HepG2 (cell line): Measurements from ENCODE around the gene SPNS3. TPM values are rescaled to one million over a fixed set of nuclear protein-coding genes. Genes with fewer than 3 reads are reported as not detected.

Source experiments
- FOXA1 ChIP-seq, 2 experiments: fragments of 450-650 bp in 1 of 2; sonication (generic) in 1 of 2; formaldehyde crosslinking in 1 of 2; IDR thresholded peaks; 2 replicates each; pipeline versions ENCODE4 v1.4.0 to v1.6.1; 2016 to 2020; ENCODE audit warnings: missing genetic modification reagents in 1 of 2
- NCOR1 ChIP-seq: fragments of 200-600 bp; sonication (generic); IDR thresholded peaks from 2 replicates; pipeline ENCODE4 v1.7.0; 2017; ENCODE audit warnings: antibody characterized with exemption, low read length, borderline replicate concordance
- NFIC ChIP-seq: IDR thresholded peaks from 2 replicates; pipeline ENCODE4 v1.6.1; 2012; ENCODE audit warnings: mild to moderate bottlenecking, low read length, inconsistent platforms
- TBX3 ChIP-seq: fragments of 450-650 bp; IDR thresholded peaks from 2 replicates; pipeline ENCODE4 v1.6.1; 2017; ENCODE audit warnings: antibody characterized with exemption, mild to moderate bottlenecking, inconsistent platforms, borderline replicate concordance
- ZC3H4 ChIP-seq: sonication (generic); formaldehyde crosslinking; IDR thresholded peaks from 2 replicates; pipeline ENCODE4 v1.4.0; 2020; ENCODE audit warnings: missing genetic modification reagents, borderline replicate concordance
- ZNF101 ChIP-seq: sonication (generic); formaldehyde crosslinking; IDR thresholded peaks from 2 replicates; pipeline ENCODE4 v1.4.0; 2020; ENCODE audit warnings: mild to moderate bottlenecking, low read depth, missing genetic modification reagents, borderline replicate concordance
- ZNF20 ChIP-seq: sonication (generic); formaldehyde crosslinking; IDR thresholded peaks from 2 replicates; pipeline ENCODE4 v1.4.0; 2020; ENCODE audit warnings: mild to moderate bottlenecking, moderate library complexity, missing genetic modification reagents
- ZNF292 ChIP-seq: sonication (generic); formaldehyde crosslinking; IDR thresholded peaks from 2 replicates; pipeline ENCODE4 v1.8.1; 2022; ENCODE audit warnings: mild to moderate bottlenecking, low read depth, missing genetic modification reagents, borderline replicate concordance
- polyA plus RNA-seq, 8 experiments: library from polyadenylated mRNA; depleted of rRNA in 3 of 8; stranded (reverse) in 7 of 8; unstranded in 1 of 8; fragments of >200 nt; fragmentation: Illumina TruSeq in 4 of 8; extraction: Trizol in 4 of 8; gene quantifications; 2 replicates each; pipeline versions ENCODE4 v1.2.1 to v1.2.3, GENCODE V29; 2011 to 2016; ENCODE audit warnings: low read depth in 4 of 8, missing spikeins in 1 of 8, mixed read lengths in 1 of 8; ENCODE audit not compliant: insufficient read depth in 1 of 8
- total RNA-seq, 5 experiments: library from RNA; depleted of rRNA; stranded (reverse); fragments of >200 nt; fragmentation: Illumina TruSeq; extraction: Trizol; gene quantifications; 2 replicates each; pipeline ENCODE4 v1.2.3, GENCODE V29; 2016; ENCODE audit warnings: low read depth in 1 of 5
- TF ChIP-seq, protein P1 (sequence below): sonication (generic); formaldehyde crosslinking; IDR thresholded peaks from 2 replicates; pipeline ENCODE4 v1.9.0; 2021; ENCODE audit warnings: mild to moderate bottlenecking, missing genetic modification reagents
- TF ChIP-seq, protein P2 (sequence below): fragments of 450-650 bp; IDR thresholded peaks from 2 replicates; pipeline ENCODE4 v1.6.1; 2016
- TF ChIP-seq, protein P3 (sequence below): sonication (generic); formaldehyde crosslinking; IDR thresholded peaks from 2 replicates; pipeline ENCODE4 v1.4.0; 2020; ENCODE audit warnings: missing genetic modification reagents, borderline replicate concordance
- TF ChIP-seq, protein P4 (sequence below): sonication (generic); formaldehyde crosslinking; IDR thresholded peaks from 2 replicates; pipeline ENCODE4 v1.4.0; 2020; ENCODE audit warnings: missing genetic modification reagents

The SPNS3 gene
- total and polyA plus RNA-seq, 2 of the 13 experiments (the other 11 are each of a cell fraction or from before 2014, with no cell fraction given) = not detected

DNA sequence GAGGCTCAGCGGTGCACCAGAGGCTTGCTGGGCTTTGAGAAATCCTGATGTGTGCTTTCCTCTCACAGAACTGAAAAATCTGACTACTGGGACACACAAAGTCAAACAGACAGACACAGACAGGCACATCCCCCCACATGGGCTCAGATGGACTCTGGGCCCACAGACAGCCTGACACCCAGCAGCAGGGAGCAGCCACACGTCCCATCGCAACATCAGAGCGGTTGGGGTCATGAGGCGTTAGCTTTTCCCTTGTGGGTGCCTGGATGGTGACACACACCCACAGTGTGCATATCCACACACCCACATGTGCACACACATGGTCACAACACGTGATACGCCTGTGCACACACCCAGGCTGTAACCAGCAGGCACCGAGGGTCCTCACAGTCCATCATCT lies 6.3 kb downstream of the SPNS3 start (continued):
- TF ChIP-seq TBX3 = peak; percentile 55; the same call in 1 of the 2 replicates
- TF ChIP-seq, protein P1, sequence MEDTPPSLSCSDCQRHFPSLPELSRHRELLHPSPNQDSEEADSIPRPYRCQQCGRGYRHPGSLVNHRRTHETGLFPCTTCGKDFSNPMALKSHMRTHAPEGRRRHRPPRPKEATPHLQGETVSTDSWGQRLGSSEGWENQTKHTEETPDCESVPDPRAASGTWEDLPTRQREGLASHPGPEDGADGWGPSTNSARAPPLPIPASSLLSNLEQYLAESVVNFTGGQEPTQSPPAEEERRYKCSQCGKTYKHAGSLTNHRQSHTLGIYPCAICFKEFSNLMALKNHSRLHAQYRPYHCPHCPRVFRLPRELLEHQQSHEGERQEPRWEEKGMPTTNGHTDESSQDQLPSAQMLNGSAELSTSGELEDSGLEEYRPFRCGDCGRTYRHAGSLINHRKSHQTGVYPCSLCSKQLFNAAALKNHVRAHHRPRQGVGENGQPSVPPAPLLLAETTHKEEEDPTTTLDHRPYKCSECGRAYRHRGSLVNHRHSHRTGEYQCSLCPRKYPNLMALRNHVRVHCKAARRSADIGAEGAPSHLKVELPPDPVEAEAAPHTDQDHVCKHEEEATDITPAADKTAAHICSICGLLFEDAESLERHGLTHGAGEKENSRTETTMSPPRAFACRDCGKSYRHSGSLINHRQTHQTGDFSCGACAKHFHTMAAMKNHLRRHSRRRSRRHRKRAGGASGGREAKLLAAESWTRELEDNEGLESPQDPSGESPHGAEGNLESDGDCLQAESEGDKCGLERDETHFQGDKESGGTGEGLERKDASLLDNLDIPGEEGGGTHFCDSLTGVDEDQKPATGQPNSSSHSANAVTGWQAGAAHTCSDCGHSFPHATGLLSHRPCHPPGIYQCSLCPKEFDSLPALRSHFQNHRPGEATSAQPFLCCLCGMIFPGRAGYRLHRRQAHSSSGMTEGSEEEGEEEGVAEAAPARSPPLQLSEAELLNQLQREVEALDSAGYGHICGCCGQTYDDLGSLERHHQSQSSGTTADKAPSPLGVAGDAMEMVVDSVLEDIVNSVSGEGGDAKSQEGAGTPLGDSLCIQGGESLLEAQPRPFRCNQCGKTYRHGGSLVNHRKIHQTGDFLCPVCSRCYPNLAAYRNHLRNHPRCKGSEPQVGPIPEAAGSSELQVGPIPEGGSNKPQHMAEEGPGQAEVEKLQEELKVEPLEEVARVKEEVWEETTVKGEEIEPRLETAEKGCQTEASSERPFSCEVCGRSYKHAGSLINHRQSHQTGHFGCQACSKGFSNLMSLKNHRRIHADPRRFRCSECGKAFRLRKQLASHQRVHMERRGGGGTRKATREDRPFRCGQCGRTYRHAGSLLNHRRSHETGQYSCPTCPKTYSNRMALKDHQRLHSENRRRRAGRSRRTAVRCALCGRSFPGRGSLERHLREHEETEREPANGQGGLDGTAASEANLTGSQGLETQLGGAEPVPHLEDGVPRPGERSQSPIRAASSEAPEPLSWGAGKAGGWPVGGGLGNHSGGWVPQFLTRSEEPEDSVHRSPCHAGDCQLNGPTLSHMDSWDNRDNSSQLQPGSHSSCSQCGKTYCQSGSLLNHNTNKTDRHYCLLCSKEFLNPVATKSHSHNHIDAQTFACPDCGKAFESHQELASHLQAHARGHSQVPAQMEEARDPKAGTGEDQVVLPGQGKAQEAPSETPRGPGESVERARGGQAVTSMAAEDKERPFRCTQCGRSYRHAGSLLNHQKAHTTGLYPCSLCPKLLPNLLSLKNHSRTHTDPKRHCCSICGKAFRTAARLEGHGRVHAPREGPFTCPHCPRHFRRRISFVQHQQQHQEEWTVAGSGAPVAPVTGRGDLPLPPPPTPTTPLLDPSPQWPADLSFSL = 0 out of 2 replicates have a peak, but pooled peaks have one; percentile 64
- no peak for TF ChIP-seq FOXA1 (IDR thresholded peaks at IDR 0.05)
- no peak for TF ChIP-seq FOXA1 (CRISPR knock-in tag; IDR thresholded peaks at IDR 0.05)
- TF ChIP-seq, protein P2, sequence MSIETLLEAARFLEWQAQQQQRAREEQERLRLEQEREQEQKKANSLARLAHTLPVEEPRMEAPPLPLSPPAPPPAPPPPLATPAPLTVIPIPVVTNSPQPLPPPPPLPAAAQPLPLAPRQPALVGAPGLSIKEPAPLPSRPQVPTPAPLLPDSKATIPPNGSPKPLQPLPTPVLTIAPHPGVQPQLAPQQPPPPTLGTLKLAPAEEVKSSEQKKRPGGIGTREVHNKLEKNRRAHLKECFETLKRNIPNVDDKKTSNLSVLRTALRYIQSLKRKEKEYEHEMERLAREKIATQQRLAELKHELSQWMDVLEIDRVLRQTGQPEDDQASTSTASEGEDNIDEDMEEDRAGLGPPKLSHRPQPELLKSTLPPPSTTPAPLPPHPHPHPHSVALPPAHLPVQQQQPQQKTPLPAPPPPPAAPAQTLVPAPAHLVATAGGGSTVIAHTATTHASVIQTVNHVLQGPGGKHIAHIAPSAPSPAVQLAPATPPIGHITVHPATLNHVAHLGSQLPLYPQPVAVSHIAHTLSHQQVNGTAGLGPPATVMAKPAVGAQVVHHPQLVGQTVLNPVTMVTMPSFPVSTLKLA = peak; percentile 66
- TF ChIP-seq, protein P3, sequence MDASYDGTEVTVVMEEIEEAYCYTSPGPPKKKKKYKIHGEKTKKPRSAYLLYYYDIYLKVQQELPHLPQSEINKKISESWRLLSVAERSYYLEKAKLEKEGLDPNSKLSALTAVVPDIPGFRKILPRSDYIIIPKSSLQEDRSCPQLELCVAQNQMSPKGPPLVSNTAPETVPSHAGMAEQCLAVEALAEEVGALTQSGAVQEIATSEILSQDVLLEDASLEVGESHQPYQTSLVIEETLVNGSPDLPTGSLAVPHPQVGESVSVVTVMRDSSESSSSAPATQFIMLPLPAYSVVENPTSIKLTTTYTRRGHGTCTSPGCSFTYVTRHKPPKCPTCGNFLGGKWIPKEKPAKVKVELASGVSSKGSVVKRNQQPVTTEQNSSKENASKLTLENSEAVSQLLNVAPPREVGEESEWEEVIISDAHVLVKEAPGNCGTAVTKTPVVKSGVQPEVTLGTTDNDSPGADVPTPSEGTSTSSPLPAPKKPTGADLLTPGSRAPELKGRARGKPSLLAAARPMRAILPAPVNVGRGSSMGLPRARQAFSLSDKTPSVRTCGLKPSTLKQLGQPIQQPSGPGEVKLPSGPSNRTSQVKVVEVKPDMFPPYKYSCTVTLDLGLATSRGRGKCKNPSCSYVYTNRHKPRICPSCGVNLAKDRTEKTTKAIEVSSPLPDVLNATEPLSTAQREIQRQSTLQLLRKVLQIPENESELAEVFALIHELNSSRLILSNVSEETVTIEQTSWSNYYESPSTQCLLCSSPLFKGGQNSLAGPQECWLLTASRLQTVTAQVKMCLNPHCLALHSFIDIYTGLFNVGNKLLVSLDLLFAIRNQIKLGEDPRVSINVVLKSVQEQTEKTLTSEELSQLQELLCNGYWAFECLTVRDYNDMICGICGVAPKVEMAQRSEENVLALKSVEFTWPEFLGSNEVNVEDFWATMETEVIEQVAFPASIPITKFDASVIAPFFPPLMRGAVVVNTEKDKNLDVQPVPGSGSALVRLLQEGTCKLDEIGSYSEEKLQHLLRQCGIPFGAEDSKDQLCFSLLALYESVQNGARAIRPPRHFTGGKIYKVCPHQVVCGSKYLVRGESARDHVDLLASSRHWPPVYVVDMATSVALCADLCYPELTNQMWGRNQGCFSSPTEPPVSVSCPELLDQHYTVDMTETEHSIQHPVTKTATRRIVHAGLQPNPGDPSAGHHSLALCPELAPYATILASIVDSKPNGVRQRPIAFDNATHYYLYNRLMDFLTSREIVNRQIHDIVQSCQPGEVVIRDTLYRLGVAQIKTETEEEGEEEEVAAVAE (CRISPR knock-in tag) = no peak
- no peak for TF ChIP-seq ZNF101
- no peak for TF ChIP-seq ZC3H4 (CRISPR knock-in tag)
- TF ChIP-seq, protein P4, sequence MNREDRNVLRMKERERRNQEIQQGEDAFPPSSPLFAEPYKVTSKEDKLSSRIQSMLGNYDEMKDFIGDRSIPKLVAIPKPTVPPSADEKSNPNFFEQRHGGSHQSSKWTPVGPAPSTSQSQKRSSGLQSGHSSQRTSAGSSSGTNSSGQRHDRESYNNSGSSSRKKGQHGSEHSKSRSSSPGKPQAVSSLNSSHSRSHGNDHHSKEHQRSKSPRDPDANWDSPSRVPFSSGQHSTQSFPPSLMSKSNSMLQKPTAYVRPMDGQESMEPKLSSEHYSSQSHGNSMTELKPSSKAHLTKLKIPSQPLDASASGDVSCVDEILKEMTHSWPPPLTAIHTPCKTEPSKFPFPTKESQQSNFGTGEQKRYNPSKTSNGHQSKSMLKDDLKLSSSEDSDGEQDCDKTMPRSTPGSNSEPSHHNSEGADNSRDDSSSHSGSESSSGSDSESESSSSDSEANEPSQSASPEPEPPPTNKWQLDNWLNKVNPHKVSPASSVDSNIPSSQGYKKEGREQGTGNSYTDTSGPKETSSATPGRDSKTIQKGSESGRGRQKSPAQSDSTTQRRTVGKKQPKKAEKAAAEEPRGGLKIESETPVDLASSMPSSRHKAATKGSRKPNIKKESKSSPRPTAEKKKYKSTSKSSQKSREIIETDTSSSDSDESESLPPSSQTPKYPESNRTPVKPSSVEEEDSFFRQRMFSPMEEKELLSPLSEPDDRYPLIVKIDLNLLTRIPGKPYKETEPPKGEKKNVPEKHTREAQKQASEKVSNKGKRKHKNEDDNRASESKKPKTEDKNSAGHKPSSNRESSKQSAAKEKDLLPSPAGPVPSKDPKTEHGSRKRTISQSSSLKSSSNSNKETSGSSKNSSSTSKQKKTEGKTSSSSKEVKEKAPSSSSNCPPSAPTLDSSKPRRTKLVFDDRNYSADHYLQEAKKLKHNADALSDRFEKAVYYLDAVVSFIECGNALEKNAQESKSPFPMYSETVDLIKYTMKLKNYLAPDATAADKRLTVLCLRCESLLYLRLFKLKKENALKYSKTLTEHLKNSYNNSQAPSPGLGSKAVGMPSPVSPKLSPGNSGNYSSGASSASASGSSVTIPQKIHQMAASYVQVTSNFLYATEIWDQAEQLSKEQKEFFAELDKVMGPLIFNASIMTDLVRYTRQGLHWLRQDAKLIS (CRISPR knock-in tag) = no peak
- no peak for TF ChIP-seq ZNF20 (CRISPR knock-in tag)
- no peak for TF ChIP-seq NFIC
- peak; percentile 74; the same call in 1 of the 2 replicates for TF ChIP-seq ZNF292
- no peak for TF ChIP-seq NCOR1
